ENCODE measurements around the gene RPN2.

RPN2 gene

GRCh38 chr20:37185686-37186085, 6.6 kb downstream of the RPN2 start:
- no peak for DNase-seq (ENCODE audit: low spot score)

GRCh38 chr20:37188787-37189186, 9.7 kb downstream of the RPN2 start:
- no peak for DNase-seq (ENCODE audit: low spot score)

GRCh38 chr20:37189416-37190016, 10.4 kb downstream of the RPN2 start:
- no peak for DNase-seq (ENCODE audit: low spot score)

GRCh38 chr20:37190354-37191112, 11.4 kb downstream of the RPN2 start:
- DNase-seq (ENCODE audit: low spot score) = no peak

GRCh38 chr20:37192137-37192854, 13.2 kb downstream of the RPN2 start:
- peak; percentile 99 for DNase-seq (ENCODE audit: low spot score)

- no peak for DNase-seq (ENCODE audit: low spot score)
These were observed 14.1 kb downstream of the RPN2 start for GRCh38 chr20:37193226-37193625.

GRCh38 chr20:37193821-37194220, 14.7 kb downstream of the RPN2 start:
- DNase-seq (ENCODE audit: low spot score) = no peak

- no peak for DNase-seq (ENCODE audit: low spot score)
These were observed 15.7 kb downstream of the RPN2 start for GRCh38 chr20:37194621-37195417.

GRCh38 chr20:37198932-37199660, 20.0 kb downstream of the RPN2 start:
- no peak for DNase-seq (ENCODE audit: low spot score)

GRCh38 chr20:37200376-37200775, 21.2 kb downstream of the RPN2 start:
- DNase-seq (ENCODE audit: low spot score) = no peak

- no peak for DNase-seq (ENCODE audit: low spot score)
These were observed 22.0 kb downstream of the RPN2 start for GRCh38 chr20:37200926-37201826.

GRCh38 chr20:37201827-37202162, 22.7 kb downstream of the RPN2 start:
- DNase-seq (ENCODE audit: low spot score) = no peak

GRCh38 chr20:37202267-37202943, 23.3 kb downstream of the RPN2 start:
- DNase-seq (ENCODE audit: low spot score) = peak; percentile 97

- no peak for DNase-seq (ENCODE audit: low spot score)
These were observed 24.9 kb downstream of the RPN2 start for GRCh38 chr20:37204056-37204455.

GRCh38 chr20:37205130-37205529, 26.0 kb downstream of the RPN2 start:
- DNase-seq (ENCODE audit: low spot score) = no peak

- no peak for DNase-seq (ENCODE audit: low spot score)
These were observed 26.7 kb downstream of the RPN2 start for GRCh38 chr20:37205794-37206193.

GRCh38 chr20:37207171-37207570, 28.0 kb downstream of the RPN2 start:
- DNase-seq (ENCODE audit: low spot score) = no peak

- DNase-seq (ENCODE audit: low spot score) = no peak
These were observed 30.1 kb downstream of the RPN2 start for GRCh38 chr20:37209193-37209592.

- no peak for DNase-seq (ENCODE audit: low spot score)
These were observed 30.7 kb downstream of the RPN2 start for GRCh38 chr20:37209661-37210314.

GRCh38 chr20:37218441-37218840, 39.3 kb downstream of the RPN2 start:
- no peak for DNase-seq (ENCODE audit: low spot score)

All from COLO829 (cell line).